GM15510 (cell line): ENCODE measurements around the gene KIAA1143.

Experiments used
- POLR2A ChIP-seq: IDR thresholded peaks from 3 replicates; pipeline ENCODE4 v1.6.1; 2011; ENCODE audit warnings: borderline replicate concordance; ENCODE audit not compliant: insufficient read length; ENCODE audit errors: extremely low read depth

The KIAA1143 gene

GRCh38 chr3:44721231-44722102 is 40.0 kb downstream of the KIAA1143 start:
- no peak for TF ChIP-seq POLR2A

DNA sequence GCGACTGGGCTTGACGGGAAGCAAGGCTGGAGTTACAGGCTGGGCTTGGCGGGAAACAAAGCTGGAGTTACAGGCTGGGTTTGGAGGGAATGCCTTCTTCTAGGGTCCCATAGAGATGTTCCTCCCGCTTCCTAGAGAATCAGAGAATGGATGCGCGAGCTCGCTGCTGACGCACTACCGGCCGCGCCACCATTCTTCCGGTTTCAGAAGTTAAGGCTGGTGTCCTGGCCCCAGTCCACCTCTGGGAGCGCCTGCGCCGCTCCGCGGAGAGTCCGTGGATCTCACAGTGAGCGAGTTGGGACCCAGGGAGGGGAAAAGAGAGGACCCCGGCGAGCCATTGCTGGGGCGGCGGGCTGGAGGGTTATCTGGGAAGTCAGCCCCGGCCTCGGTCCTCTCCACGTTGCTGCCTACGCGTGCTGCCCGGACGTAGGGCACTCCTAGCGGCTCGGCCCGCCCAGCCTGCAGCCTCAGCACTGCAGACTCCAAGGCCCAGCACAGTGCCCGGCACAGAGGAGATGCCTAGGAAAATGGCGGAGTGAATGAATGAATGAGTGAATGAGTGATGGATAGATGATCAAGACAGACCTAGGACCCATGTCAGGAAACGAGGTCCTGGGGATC is 48.9 kb downstream of the KIAA1143 start, which contains the start of gene ZNF502:
Gene ZNF502 (plus strand): TSS at position 206 of the 621 bp plus-strand sequence. CDS start 7,602 bp downstream, outside the sequence.
- no peak for TF ChIP-seq POLR2A
